H1 (cell line): ENCODE measurements around the gene RAB1B. TPM values are rescaled to one million over a fixed set of nuclear protein-coding genes. Genes with fewer than 3 reads are reported as not detected.

Experiments
- E2F6 ChIP-seq: IDR thresholded peaks from 2 replicates; pipeline ENCODE4 v1.6.1; 2012; ENCODE audit warnings: inconsistent platforms
- SIN3A ChIP-seq, 2 experiments: IDR thresholded peaks in 1 of 2; conservative IDR thresholded peaks in 1 of 2; 2 replicates each; pipeline ENCODE4 v1.6.1; 2011 to 2012; ENCODE audit warnings: low read length in 2 of 2, improper control_type of control experiment in 1 of 2, low read depth in 1 of 2, mild to moderate bottlenecking in 1 of 2
- polyA plus RNA-seq, 7 experiments: library from polyadenylated mRNA; depleted of rRNA in 3 of 7; stranded (reverse) in 5 of 7; unstranded in 2 of 7; fragments of >200 nt in 5 of 7; fragments of 200-250 nt in 2 of 7; gene quantifications; 1 replicate in 5 of 7; 2 replicates in 1 of 7; 4 replicates in 1 of 7; pipeline versions ENCODE4 v1.2.1 to v1.2.3, GENCODE V29; 2011 to 2013; ENCODE audit warnings: missing spikeins in 2 of 7, mixed read lengths in 2 of 7
- total RNA-seq: library from RNA; stranded (reverse); fragmentation: NEBNext Ultra II Directional; extraction: Animal tissue kit (Norgen Biotek cat#: 25700); gene quantifications from 2 replicates; pipeline ENCODE4 v1.2.1, GENCODE V29; 2021

Gene RAB1B
- total and polyA plus RNA-seq, 2 of the 8 experiments (the other 6 are each of a cell fraction or from before 2014, with no cell fraction given): 100 to 217 TPM

DNA sequence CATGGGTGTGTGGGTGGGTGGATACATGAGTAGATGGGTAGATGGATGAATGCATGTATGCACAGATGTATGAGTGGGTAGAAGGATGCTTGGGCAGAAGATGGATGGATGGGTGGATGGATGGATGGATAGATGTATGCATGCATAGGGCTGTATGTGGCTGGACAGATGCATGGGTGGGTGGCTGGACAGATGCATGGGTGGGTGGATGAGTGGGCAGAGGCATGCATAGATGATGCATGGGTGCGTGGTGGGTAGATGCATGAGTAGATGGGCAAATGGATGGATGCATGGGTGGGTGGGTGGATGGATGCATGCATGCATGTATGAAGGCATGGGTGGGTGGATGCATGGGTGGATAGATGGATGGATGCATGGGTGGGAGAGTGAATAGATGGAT lies 55.2 kb downstream of the RAB1B start (continued):
- TF ChIP-seq E2F6 (no peak), SIN3A (conservative IDR thresholded peaks at IDR 0.05 in 1 of 2, IDR thresholded peaks at IDR 0.05 in 1 of 2; ENCODE audit: low read depth in 1 of 2, low read length in 2 of 2) (no peak)
